IMR-90 (cell line): Measurements from ENCODE around the gene KLHL11. TPM values are rescaled to one million over a fixed set of nuclear protein-coding genes. Genes with fewer than 3 reads are reported as not detected.
"Not testable (repeated sequence)": the region's sequence is repeated elsewhere in the genome, so short reads cannot be mapped to it uniquely, and the experiment has no call there.

Experiments
- ATAC-seq: fragments of 200-7000 bp; cut with Tn5 transposase; 2 replicates; pipeline ENCODE4 v1.9.1; 2020; ENCODE audit warnings: low read depth, mild to moderate bottlenecking, moderate library complexity
- BruUV-seq: library from RNA; stranded (reverse); fragments of 400-500 nt; replicated peaks from 2 replicates; lab custom pipeline; 2021; lab: Mats Ljungman, UMichigan
- CTCF ChIA-PET: fragments of 300-600 bp; formaldehyde crosslinking; extraction: SDS; loops from one replicate; lab custom pipeline; 2021; ENCODE audit warnings: antibody characterized with exemption; lab: Yijun Ruan, JAX
- POLR2A ChIA-PET: fragments of 300-600 bp; sonication (Branson Sonifier 250); formaldehyde crosslinking; loops from one replicate; lab custom pipeline; 2022; ENCODE audit warnings: antibody characterized with exemption; ENCODE audit not compliant: unreplicated experiment; lab: Charles Lee
- DNase-seq: peaks from one replicate; pipeline ENCODE4 v3.0.0; 2013
- H2AFZ ChIP-seq: replicated peaks from 2 replicates; pipeline ENCODE3; 2013; ENCODE audit warnings: low read length, mild to moderate bottlenecking; ENCODE audit not compliant: poor library complexity
- H2AK5ac ChIP-seq: 2 replicates; pipeline ENCODE4 v1.6.1; 2013; ENCODE audit warnings: low read depth, low read length, inconsistent platforms
- H2AK9ac ChIP-seq: replicated peaks from 2 replicates; pipeline ENCODE3; 2013; ENCODE audit warnings: mild to moderate bottlenecking, low read depth, low read length, moderate library complexity; ENCODE audit not compliant: poor library complexity
- H2BK120ac ChIP-seq: 2 replicates; pipeline ENCODE4 v1.6.1; 2013; ENCODE audit warnings: low read depth, low read length, inconsistent platforms
- H2BK15ac ChIP-seq: 3 replicates; pipeline ENCODE4 v1.6.1; 2013; ENCODE audit warnings: low read depth, low read length, inconsistent platforms
- H2BK20ac ChIP-seq: 2 replicates; pipeline ENCODE4 v1.6.1; 2013; ENCODE audit warnings: low read depth, mild to moderate bottlenecking, inconsistent platforms, low read length, moderate library complexity
- H2BK5ac ChIP-seq: 2 replicates; pipeline ENCODE4 v1.6.1; 2013; ENCODE audit warnings: mild to moderate bottlenecking, low read depth, low read length, inconsistent platforms; ENCODE audit not compliant: poor library complexity, severe bottlenecking
- H3K14ac ChIP-seq: replicated peaks from 2 replicates; pipeline ENCODE4 v1.6.1; 2013; ENCODE audit warnings: low read depth, low read length, inconsistent platforms
- H3K18ac ChIP-seq: 2 replicates; pipeline ENCODE4 v1.6.1; 2013; ENCODE audit warnings: low read depth, low read length, control low read depth
- H3K23ac ChIP-seq: 2 replicates; pipeline ENCODE4 v1.6.1; 2013; ENCODE audit warnings: low read depth, low read length, inconsistent platforms
- H3K27ac ChIP-seq: 2 replicates; pipeline ENCODE4 v1.5.1; 2013; ENCODE audit warnings: mild to moderate bottlenecking, control low read depth, low read length; ENCODE audit not compliant: insufficient read depth
- H3K27me3 ChIP-seq: 2 replicates; pipeline ENCODE4 v1.6.1; 2013; ENCODE audit warnings: low read length; ENCODE audit not compliant: control insufficient read depth, insufficient read depth
- H3K36me3 ChIP-seq: 2 replicates; pipeline ENCODE4 v1.6.1; 2013; ENCODE audit warnings: low read length, mixed read lengths; ENCODE audit not compliant: control insufficient read depth, insufficient read depth
- H3K4ac ChIP-seq: 2 replicates; pipeline ENCODE4 v1.6.1; 2013; ENCODE audit warnings: low read depth, low read length, inconsistent platforms
- H3K4me1 ChIP-seq: 2 replicates; pipeline ENCODE4 v1.6.1; 2013; ENCODE audit warnings: low read length, mixed read lengths; ENCODE audit not compliant: control insufficient read depth, insufficient read depth
- H3K4me2 ChIP-seq: 2 replicates; pipeline ENCODE4 v1.6.1; 2013; ENCODE audit warnings: low read depth, mild to moderate bottlenecking, control low read depth, low read length, moderate library complexity
- H3K4me3 ChIP-seq: 2 replicates; pipeline ENCODE4 v1.5.1; 2013; ENCODE audit warnings: low read depth, mild to moderate bottlenecking, control low read depth, low read length, moderate library complexity; ENCODE audit not compliant: insufficient read depth
- H3K56ac ChIP-seq: 2 replicates; pipeline ENCODE4 v1.6.1; 2013; ENCODE audit warnings: low read length, inconsistent platforms; ENCODE audit not compliant: insufficient read depth; ENCODE audit errors: extremely low read depth
- H3K79me1 ChIP-seq, 2 experiments: 2 replicates each; pipeline ENCODE4 v1.6.1; 2013; ENCODE audit warnings: low read length in 2 of 2, inconsistent platforms in 1 of 2, low read depth in 1 of 2
- H3K9ac ChIP-seq: 2 replicates; pipeline ENCODE4 v1.6.1; 2013; ENCODE audit warnings: low read depth, low read length, control low read depth
- H3K9me1 ChIP-seq: 2 replicates; pipeline ENCODE4 v1.6.1; 2013; ENCODE audit warnings: low read length, inconsistent platforms; ENCODE audit not compliant: insufficient read depth
- H3K9me3 ChIP-seq: 2 replicates; pipeline ENCODE4 v1.6.1; 2013; ENCODE audit warnings: low read length; ENCODE audit not compliant: control insufficient read depth, insufficient read depth
- H4K20me1 ChIP-seq: 2 replicates; pipeline ENCODE4 v1.6.1; 2013; ENCODE audit warnings: low read length, inconsistent platforms; ENCODE audit not compliant: insufficient read depth
- H4K5ac ChIP-seq: 2 replicates; pipeline ENCODE4 v1.6.1; 2013; ENCODE audit warnings: mild to moderate bottlenecking, low read depth, low read length, control low read depth
- H4K8ac ChIP-seq, 2 experiments: 2 replicates each; pipeline ENCODE4 v1.6.1; 2013; ENCODE audit warnings: low read depth in 2 of 2, low read length in 2 of 2, control low read depth in 1 of 2, inconsistent platforms in 1 of 2
- H4K91ac ChIP-seq: 2 replicates; pipeline ENCODE4 v1.6.1; 2013; ENCODE audit warnings: low read depth, low read length, inconsistent platforms; ENCODE audit not compliant: insufficient read depth
- whole genome bisulfite sequencing, 2 experiments: methylation state at CpG; one replicate each; pipeline versions ENCODE4 v1.1.5 to v1.1.7; 2013; ENCODE audit warnings: missing lambda C conversion rate in 2 of 2; ENCODE audit not compliant: insufficient read length in 1 of 2; ENCODE audit errors: extremely low coverage in 2 of 2; 5-methylcytosine and 5-hydroxymethylcytosine counted together
- dilution Hi-C: fragments of 300-500 bp; cut with HindIII; formaldehyde crosslinking; loops from one replicate; pipeline ENCODE4 v1.14.3; 2018; ENCODE audit warnings: low sequenced_read_pairs; ENCODE audit not compliant: unreplicated experiment
- in situ Hi-C: fragments of 300-500 bp; cut with MboI; formaldehyde crosslinking; loops from 3 replicates; pipeline ENCODE4 v1.14.3; 2019; ENCODE audit warnings: low sequenced_read_pairs, inconsistent platforms, mixed read lengths
- intact Hi-C: fragments of 100-400 bp; cut with micrococcal nuclease; formaldehyde crosslinking; loops from 2 replicates; pipeline ENCODE4 v1.10.0; 2022
- polyA plus RNA-seq, 3 experiments: library from polyadenylated mRNA; depleted of rRNA; stranded (reverse); fragments of >200 nt; gene quantifications; 2 replicates each; pipeline ENCODE4 v1.2.3, GENCODE V29; 2012; ENCODE audit warnings: low replicate concordance in 1 of 3
- total RNA-seq: library from RNA; depleted of rRNA; stranded (reverse); fragments of >200 nt; gene quantifications from 2 replicates; pipeline ENCODE4 v1.2.3, GENCODE V29; 2012

KLHL11 gene
- total and polyA plus RNA-seq, 2 of the 4 experiments (the other 2 are of a cell fraction): 4.1 to 38.5 TPM

DNA sequence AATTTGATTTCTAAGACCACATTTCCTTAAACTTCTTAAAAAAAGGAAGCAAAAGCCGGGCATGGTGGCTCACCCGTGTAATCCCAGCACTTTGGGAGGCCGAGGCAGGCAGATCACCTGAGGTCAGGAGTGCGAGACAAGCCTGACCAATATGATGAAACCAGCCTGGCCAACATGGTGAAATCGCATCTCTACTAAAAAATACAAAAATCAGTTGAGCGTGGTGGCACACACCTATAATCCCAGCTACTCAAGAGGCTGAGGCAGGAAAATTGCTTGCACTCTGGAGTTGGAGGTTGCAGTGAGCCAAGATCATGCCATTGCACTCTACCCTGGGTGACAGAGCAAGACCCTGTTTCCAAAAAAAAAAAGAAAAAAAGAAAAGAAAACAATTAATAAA lies 24.4 kb downstream of the KLHL11 start:
- H3K27ac ChIP-seq, intact Hi-C loops, H3K79me1 ChIP-seq, in situ Hi-C loops, H2BK15ac ChIP-seq, H2BK20ac ChIP-seq, POLR2A ChIA-PET, DNase-seq, H3K23ac ChIP-seq, H3K4ac ChIP-seq, ATAC-seq, H4K5ac ChIP-seq, H3K56ac ChIP-seq, H4K91ac ChIP-seq, H3K18ac ChIP-seq, H3K4me1 ChIP-seq, CTCF ChIA-PET, H2AFZ ChIP-seq, BruUV-seq, H4K20me1 ChIP-seq, H3K4me3 ChIP-seq, H2AK5ac ChIP-seq, H3K36me3 ChIP-seq, H3K9ac ChIP-seq, H3K9me3 ChIP-seq, H3K4me2 ChIP-seq, H3K27me3 ChIP-seq, H3K14ac ChIP-seq, H2AK9ac ChIP-seq, H2BK120ac ChIP-seq, H2BK5ac ChIP-seq, dilution Hi-C loops, H4K8ac ChIP-seq, H3K9me1 ChIP-seq: not testable (repeated sequence)
- WGBS, 2 experiments: no CpG with 5 or more reads among the region's 6 CpGs

DNA sequence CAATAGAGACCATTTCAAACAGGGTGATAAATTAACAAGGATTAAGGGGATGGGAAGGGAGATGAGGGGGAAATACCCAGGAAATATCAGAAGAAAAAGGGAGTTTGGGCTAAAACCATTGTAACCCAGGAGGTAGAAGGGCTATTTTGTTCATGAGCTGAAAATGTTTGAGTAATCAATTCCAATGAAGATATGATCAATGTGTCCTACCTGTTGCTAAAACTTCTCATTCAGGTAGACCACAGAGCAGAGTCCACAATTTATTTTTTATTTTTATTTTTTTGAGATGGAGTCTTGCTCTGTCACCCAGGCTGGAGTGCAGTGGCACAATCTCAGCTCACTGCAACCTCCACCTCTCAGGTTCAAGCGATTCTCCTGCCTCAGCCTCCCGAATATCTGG lies 25.8 kb downstream of the KLHL11 start:
- dilution Hi-C loops, in situ Hi-C loops, H3K18ac ChIP-seq, DNase-seq, intact Hi-C loops, CTCF ChIA-PET, POLR2A ChIA-PET, H3K27me3 ChIP-seq, H4K20me1 ChIP-seq, H3K4me3 ChIP-seq, H4K8ac ChIP-seq, H2AK9ac ChIP-seq, H3K4ac ChIP-seq, H3K14ac ChIP-seq, H3K36me3 ChIP-seq, H3K23ac ChIP-seq, ATAC-seq, H3K4me2 ChIP-seq, H4K91ac ChIP-seq, H3K56ac ChIP-seq, H2BK20ac ChIP-seq, H3K9me3 ChIP-seq, H2AK5ac ChIP-seq, H3K9ac ChIP-seq, BruUV-seq, H2BK120ac ChIP-seq, H2BK15ac ChIP-seq, H2BK5ac ChIP-seq, H4K5ac ChIP-seq, H3K27ac ChIP-seq, H2AFZ ChIP-seq: not testable (repeated sequence)
- H3K79me1 ChIP-seq: peaks cover 7 to 17% of the 10 kb centered on the region in 2 experiments; a peak in 2 of 4 replicates
- peaks cover 15% of the 10 kb centered on the region for H3K9me1 ChIP-seq
- H3K4me1 ChIP-seq: peaks cover 10% of the 10 kb centered on the region
- WGBS, 2 experiments: no CpG with 5 or more reads among the region's 2 CpGs
